AML-193 (cell line): ENCODE results near the gene HSDL1.
A peak's percentile ranks its signal among the peaks of the same experiment; 100 is the strongest.

Source experiments
- DNase-seq, 2 experiments: peaks; one replicate each; lab custom pipeline; 2025; lab: John Stamatoyannopoulos, UW

The HSDL1 gene

GRCh38 chr16:84176192-84177053, 31.4 kb upstream of the HSDL1 start:
- no peak for DNase-seq

GRCh38 chr16:84175350-84176081, 30.5 kb upstream of the HSDL1 start:
- DNase-seq, result peak; percentile 52 to 65

GRCh38 chr16:84174396-84174795, 29.4 kb upstream of the HSDL1 start:
- DNase-seq, result no peak

GRCh38 chr16:84169765-84170310, 24.9 kb upstream of the HSDL1 start:
- no peak for DNase-seq

- no peak for DNase-seq
These were observed 22.1 kb upstream of the HSDL1 start for GRCh38 chr16:84166796-84167695.

- DNase-seq, result no peak
These were observed 20.8 kb upstream of the HSDL1 start for GRCh38 chr16:84165746-84166145.

GRCh38 chr16:84161801-84162200, 16.8 kb upstream of the HSDL1 start:
- no peak for DNase-seq

GRCh38 chr16:84161037-84161436, 16.1 kb upstream of the HSDL1 start:
- no peak for DNase-seq

- no peak for DNase-seq
These were observed 14.8 kb upstream of the HSDL1 start for GRCh38 chr16:84159800-84160199.

GRCh38 chr16:84159007-84159406, 14.0 kb upstream of the HSDL1 start:
- no peak for DNase-seq

GRCh38 chr16:84156342-84156784, 11.4 kb upstream of the HSDL1 start:
- no peak for DNase-seq

GRCh38 chr16:84155771-84156170, 10.8 kb upstream of the HSDL1 start:
- DNase-seq, result no peak

GRCh38 chr16:84155226-84155625, 10.2 kb upstream of the HSDL1 start:
- no peak for DNase-seq

- no peak for DNase-seq
These were observed 8.8 kb upstream of the HSDL1 start for GRCh38 chr16:84153660-84154214.

GRCh38 chr16:84150926-84151325, 5.9 kb upstream of the HSDL1 start:
- DNase-seq, result no peak

- DNase-seq, result peak in 1 of 2 experiments; percentile 5
These were observed 643 bp downstream of the HSDL1 start for GRCh38 chr16:84144209-84144858.

- DNase-seq, result no peak
These were observed 1.2 kb downstream of the HSDL1 start for GRCh38 chr16:84143784-84144199.

GRCh38 chr16:84143081-84143480, 1.9 kb downstream of the HSDL1 start:
- DNase-seq, result no peak

GRCh38 chr16:84141143-84141670, 3.8 kb downstream of the HSDL1 start:
- no peak for DNase-seq

- DNase-seq, result no peak
These were observed 5.2 kb downstream of the HSDL1 start for GRCh38 chr16:84139628-84140258.
